Activated T-helper 2 cell treated with anti-CD3 and anti-CD28 coated beads, Interferon-gamma antibody, Interleukin-2, Interleukin-4, amounts not matched to agents 10 μg/mL and 5 μg/mL and 100 μg/mL, durations not matched to agents 14 hours and 24 hours and 36 hours (primary cell): ENCODE data around the gene SLC43A1. TPM values are rescaled to one million over a fixed set of nuclear protein-coding genes. Genes with fewer than 3 reads are reported as not detected.
"Not testable (repeated sequence)": the region's sequence is repeated elsewhere in the genome, so short reads cannot be mapped to it uniquely, and the experiment has no call there.

Source experiments
- DNase-seq: peaks from one replicate; pipeline ENCODE4 v3.0.0; 2021; ENCODE audit warnings: low spot score
- H3K27ac Mint-ChIP-seq: one replicate; pipeline ENCODE4 v1.8.0; 2021; ENCODE audit warnings: mixed read lengths
- H3K27me3 Mint-ChIP-seq: one replicate; pipeline ENCODE4 v1.8.0; 2021; ENCODE audit warnings: low read depth, mixed read lengths
- H3K36me3 Mint-ChIP-seq: one replicate; pipeline ENCODE4 v1.8.0; 2021; ENCODE audit warnings: low read depth, mixed read lengths
- H3K4me1 Mint-ChIP-seq: one replicate; pipeline ENCODE4 v1.8.0; 2021; ENCODE audit warnings: low read depth, mixed read lengths
- H3K4me3 Mint-ChIP-seq: one replicate; pipeline ENCODE4 v1.8.0; 2021; ENCODE audit warnings: low read depth, mild to moderate bottlenecking, moderate library complexity, mixed read lengths
- H3K9me3 Mint-ChIP-seq: one replicate; pipeline ENCODE4 v1.8.0; 2021; ENCODE audit warnings: mixed read lengths
- intact Hi-C: fragments of 100-400 bp; cut with micrococcal nuclease; formaldehyde crosslinking; loops from one replicate; pipeline ENCODE4 v1.15.1; 2023
- total RNA-seq: library from RNA; stranded (reverse); gene quantifications from 2 replicates; pipeline ENCODE4 v1.2.3, GENCODE V29; 2022

Gene SLC43A1
- total RNA-seq, 1 donor from 2014 or later: 30.9 TPM

- H3K36me3 Mint-ChIP-seq: no peaks in the 10 kb centered on the region
- DNase-seq: no peak
- H3K27me3 Mint-ChIP-seq: peaks cover 49% of the 10 kb centered on the region
- H3K4me3 Mint-ChIP-seq: no peak overlapping the region
- H3K9me3 Mint-ChIP-seq: no peaks in the 10 kb centered on the region
- intact Hi-C loops: loop anchor here (5.0 kb wide), 1 partner anchor 1684 kb away; the partner anchor contains the start of gene FAM111A
- no peak overlapping the region for H3K27ac Mint-ChIP-seq
- peaks cover 22% of the 10 kb centered on the region for H3K4me1 Mint-ChIP-seq
Observed at GRCh38 chr11:57458060-57458409, 57.5 kb downstream of the SLC43A1 start.

GRCh38 chr11:57457643-57458023 is 57.9 kb downstream of the SLC43A1 start:
- intact Hi-C loops: loop anchor here (1.0 to 5.0 kb wide), 7 partner anchors 23 to 1685 kb away; partner anchors contain the start of genes FAM111A and SLC43A1
- peak overlapping the region; percentile 9 for H3K4me3 Mint-ChIP-seq

GRCh38 chr11:57456960-57457642 is 58.4 kb downstream of the SLC43A1 start:
- Mint-ChIP-seq H3K27me3 (peaks cover 49% of the 10 kb centered on the region), H3K4me3 (peak overlapping the region; percentile 9), H3K36me3 (no peaks in the 10 kb centered on the region), H3K4me1 (peaks cover 22% of the 10 kb centered on the region), H3K27ac (no peak overlapping the region), H3K9me3 (no peaks in the 10 kb centered on the region)
- DNase-seq: peak; percentile 63
- intact Hi-C loops: loop anchor here (1.0 to 5.0 kb wide), 7 partner anchors 23 to 1685 kb away; partner anchors contain the start of genes FAM111A and SLC43A1

More at GRCh38 chr11:57457643-57458023, 57.9 kb downstream of the SLC43A1 start:
- DNase-seq: no peak
- no peaks in the 10 kb centered on the region for H3K9me3 Mint-ChIP-seq
- H3K4me1 Mint-ChIP-seq: peaks cover 22% of the 10 kb centered on the region
- H3K27ac Mint-ChIP-seq: no peak overlapping the region
- peaks cover 48% of the 10 kb centered on the region for H3K27me3 Mint-ChIP-seq
- H3K36me3 Mint-ChIP-seq: no peaks in the 10 kb centered on the region

- Mint-ChIP-seq H3K4me3 (no peak overlapping the region), H3K9me3 (no peaks in the 10 kb centered on the region), H3K27ac (no peak overlapping the region), H3K4me1 (peaks cover 10% of the 10 kb centered on the region), H3K36me3 (no peaks in the 10 kb centered on the region), H3K27me3 (peaks cover 29% of the 10 kb centered on the region)
- intact Hi-C loops: no loop called here
- no peak for DNase-seq
Observed at GRCh38 chr11:57453543-57454177, 61.8 kb downstream of the SLC43A1 start.

GRCh38 chr11:57446055-57446454 is 69.4 kb downstream of the SLC43A1 start:
- Mint-ChIP-seq H3K4me3 (no peak overlapping the region), H3K27ac (no peak overlapping the region), H3K9me3 (no peaks in the 10 kb centered on the region), H3K27me3 (peaks cover 11% of the 10 kb centered on the region), H3K4me1 (no peaks in the 10 kb centered on the region), H3K36me3 (no peaks in the 10 kb centered on the region)
- intact Hi-C loops: no loop called here
- no peak for DNase-seq

GRCh38 chr11:57445122-57445394 is 70.4 kb downstream of the SLC43A1 start:
- intact Hi-C loops, H3K9me3 Mint-ChIP-seq, H3K4me3 Mint-ChIP-seq, H3K27ac Mint-ChIP-seq, H3K36me3 Mint-ChIP-seq, DNase-seq, H3K4me1 Mint-ChIP-seq: not testable (repeated sequence)
- H3K27me3 Mint-ChIP-seq: peaks cover 11% of the 10 kb centered on the region

GRCh38 chr11:57444362-57445121 is 71.0 kb downstream of the SLC43A1 start:
- no peak for DNase-seq
- Mint-ChIP-seq H3K9me3 (no peaks in the 10 kb centered on the region), H3K36me3 (no peaks in the 10 kb centered on the region), H3K27ac (no peak overlapping the region), H3K4me3 (no peak overlapping the region), H3K4me1 (no peaks in the 10 kb centered on the region), H3K27me3 (peaks cover 11% of the 10 kb centered on the region)
- intact Hi-C loops: no loop called here

- H3K4me1 Mint-ChIP-seq: no peaks in the 10 kb centered on the region
- no peak overlapping the region for H3K27ac Mint-ChIP-seq
- no peaks in the 10 kb centered on the region for H3K9me3 Mint-ChIP-seq
- DNase-seq: no peak
- H3K27me3 Mint-ChIP-seq: peaks cover 3% of the 10 kb centered on the region
- no peak overlapping the region for H3K4me3 Mint-ChIP-seq
- no peaks in the 10 kb centered on the region for H3K36me3 Mint-ChIP-seq
- intact Hi-C loops: no loop called here
Observed at GRCh38 chr11:57440744-57441414, 74.6 kb downstream of the SLC43A1 start.

- no peak overlapping the region for H3K27ac Mint-ChIP-seq
- no peaks in the 10 kb centered on the region for H3K4me1 Mint-ChIP-seq
- DNase-seq: no peak
- intact Hi-C loops: no loop called here
- peaks cover 3% of the 10 kb centered on the region for H3K27me3 Mint-ChIP-seq
- no peak overlapping the region for H3K4me3 Mint-ChIP-seq
- no peaks in the 10 kb centered on the region for H3K9me3 Mint-ChIP-seq
- no peaks in the 10 kb centered on the region for H3K36me3 Mint-ChIP-seq
Observed at GRCh38 chr11:57439786-57440185, 75.7 kb downstream of the SLC43A1 start.

GRCh38 chr11:57438345-57439285 is 76.9 kb downstream of the SLC43A1 start:
- H3K9me3 Mint-ChIP-seq: no peaks in the 10 kb centered on the region
- H3K27ac Mint-ChIP-seq: no peak overlapping the region
- no peaks in the 10 kb centered on the region for H3K36me3 Mint-ChIP-seq
- H3K27me3 Mint-ChIP-seq: peaks cover 3% of the 10 kb centered on the region
- no peak overlapping the region for H3K4me3 Mint-ChIP-seq
- H3K4me1 Mint-ChIP-seq: no peaks in the 10 kb centered on the region
- intact Hi-C loops: no loop called here
- DNase-seq: no peak

GRCh38 chr11:57436031-57436430 is 79.5 kb downstream of the SLC43A1 start:
- Mint-ChIP-seq H3K27ac (no peak overlapping the region), H3K4me1 (peaks cover 10% of the 10 kb centered on the region), H3K27me3 (peaks cover 3% of the 10 kb centered on the region), H3K4me3 (no peak overlapping the region), H3K36me3 (no peaks in the 10 kb centered on the region), H3K9me3 (no peaks in the 10 kb centered on the region)
- intact Hi-C loops: no loop called here
- no peak for DNase-seq
